A673 (cell line): ENCODE measurements around the gene DSCAM.

Experiments
- CTCF ChIP-seq: fragments of 300-800, 200-600 bp; sonication (generic); conservative IDR thresholded peaks from 2 replicates; pipeline ENCODE4 v1.5.1; 2017; ENCODE audit warnings: low read depth, mild to moderate bottlenecking, antibody characterized with exemption, low read length, moderate library complexity, mixed read lengths
- EZH2 ChIP-seq: fragments of 200-600 bp; sonication (generic); IDR thresholded peaks from 2 replicates; pipeline ENCODE4 v1.6.1; 2017; ENCODE audit warnings: borderline replicate concordance, low read depth, mild to moderate bottlenecking, mixed read lengths, antibody characterized with exemption, low read length; ENCODE audit not compliant: poor library complexity, severe bottlenecking

GRCh38 chr21:40809673-40810197, 37.2 kb downstream of the DSCAM start:
- TF ChIP-seq CTCF (no peak), EZH2 (no peak)
